ENCODE results near the gene BTBD8.
"Not testable (repeated sequence)": the region's sequence is repeated elsewhere in the genome, so short reads cannot be mapped to it uniquely, and the experiment has no call there.

Gene BTBD8

GRCh38 chr1:92080128-92080985 lies at the start of gene BTBD8:
Gene BTBD8, plus strand, starts transcription at chr1:92080345. Its CDS starts 227 bp downstream, at chr1:92080572.
- DNase-seq: peak; percentile 90

GRCh38 chr1:92030656-92031107 lies 49.5 kb upstream of the BTBD8 start:
- DNase-seq: no peak

- DNase-seq: peak; percentile 33
These were observed 48.6 kb upstream of the BTBD8 start for GRCh38 chr1:92031281-92032110.

GRCh38 chr1:92037400-92037799 lies 42.7 kb upstream of the BTBD8 start:
- peak; percentile 65 for DNase-seq

DNA sequence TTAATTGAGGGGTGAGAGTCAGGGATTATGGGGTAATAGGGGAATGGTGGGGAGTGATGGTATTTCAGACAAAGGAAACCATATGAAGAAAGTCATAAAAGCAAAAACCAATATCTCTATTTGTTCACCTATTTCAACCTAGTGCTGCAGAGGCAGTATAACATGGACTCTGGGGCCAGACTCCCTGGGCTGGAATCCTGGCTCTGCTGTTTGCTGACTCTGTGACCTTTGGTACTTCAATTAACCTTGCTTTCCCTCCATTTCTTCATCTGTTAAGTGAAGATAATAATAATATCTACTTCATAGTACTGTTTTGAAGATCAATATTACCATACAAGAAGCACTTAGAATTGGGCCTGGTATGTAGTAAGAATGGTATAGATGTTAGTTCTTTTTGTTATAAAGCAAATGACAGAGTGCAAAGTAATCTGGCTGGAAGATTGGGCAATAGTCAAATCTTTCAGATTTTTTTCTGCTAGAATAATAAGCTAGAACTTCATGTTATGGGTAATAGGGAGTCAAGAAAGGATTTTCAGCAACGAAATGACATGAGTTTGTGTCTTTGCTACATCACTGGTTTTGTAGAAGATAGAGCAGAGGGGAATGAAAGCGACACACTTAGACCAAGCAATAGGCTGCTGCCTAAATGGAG lies 41.3 kb upstream of the BTBD8 start:
- no peak for DNase-seq

- DNase-seq: no peak
These were observed 39.2 kb upstream of the BTBD8 start for GRCh38 chr1:92040971-92041370.

DNA sequence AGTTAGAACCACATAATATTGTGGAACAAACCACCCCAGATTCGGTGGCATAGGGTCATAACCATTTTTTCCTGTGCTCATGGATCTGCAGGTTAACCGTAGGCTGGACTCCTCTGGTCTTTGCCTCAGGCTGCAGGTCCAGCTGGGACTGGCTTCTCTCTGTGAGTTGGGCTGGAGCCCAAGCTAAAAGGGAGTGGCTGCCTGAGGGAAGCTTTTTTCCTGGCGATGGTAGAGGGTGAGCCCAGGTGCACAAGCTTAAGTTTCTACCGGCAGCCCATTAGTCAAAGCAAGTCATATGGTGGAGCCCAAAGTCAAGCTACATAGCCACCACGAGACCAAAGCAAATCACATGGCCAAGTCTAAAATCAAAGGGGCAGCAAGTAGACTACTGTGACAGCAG lies 36.5 kb upstream of the BTBD8 start:
- no peak for DNase-seq

GRCh38 chr1:92045766-92046495 lies 34.2 kb upstream of the BTBD8 start:
- peak; percentile 88 for DNase-seq

- no peak for DNase-seq
These were observed 28.2 kb upstream of the BTBD8 start for GRCh38 chr1:92051948-92052347.

- no peak for DNase-seq
These were observed 15.1 kb upstream of the BTBD8 start for GRCh38 chr1:92065042-92065441.

DNA sequence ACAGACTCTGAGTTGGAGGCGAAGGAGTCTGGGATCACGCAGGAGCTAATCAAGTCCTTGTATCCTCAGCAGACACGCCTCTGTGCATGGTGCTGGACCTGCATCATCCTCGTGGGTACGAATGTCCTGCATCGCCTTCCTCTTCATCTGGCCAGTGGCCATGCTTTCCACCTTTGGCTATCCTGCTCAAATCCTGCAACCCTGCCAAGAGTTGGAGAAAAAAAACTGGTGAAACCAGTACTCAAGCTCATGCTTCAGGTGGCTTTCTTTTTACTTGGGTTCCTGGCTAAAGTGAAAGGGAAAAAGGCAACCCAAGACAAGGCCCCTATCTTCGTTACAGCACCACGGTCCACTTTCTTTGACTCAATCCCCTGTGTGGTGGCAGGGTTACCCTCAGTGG lies 13.8 kb upstream of the BTBD8 start:
- DNase-seq: no peak

GRCh38 chr1:92070892-92071291 lies 9.3 kb upstream of the BTBD8 start:
- DNase-seq: no peak

- not testable (repeated sequence) for DNase-seq
These were observed 5.7 kb upstream of the BTBD8 start for GRCh38 chr1:92074446-92074845.

- no peak for DNase-seq
These were observed 4.8 kb upstream of the BTBD8 start, which contains the start of gene SETSIP for GRCh38 chr1:92075311-92075710. Gene SETSIP, minus strand, starts transcription at chr1:92075411. Its CDS starts 0 bp downstream, at chr1:92075411.

DNA sequence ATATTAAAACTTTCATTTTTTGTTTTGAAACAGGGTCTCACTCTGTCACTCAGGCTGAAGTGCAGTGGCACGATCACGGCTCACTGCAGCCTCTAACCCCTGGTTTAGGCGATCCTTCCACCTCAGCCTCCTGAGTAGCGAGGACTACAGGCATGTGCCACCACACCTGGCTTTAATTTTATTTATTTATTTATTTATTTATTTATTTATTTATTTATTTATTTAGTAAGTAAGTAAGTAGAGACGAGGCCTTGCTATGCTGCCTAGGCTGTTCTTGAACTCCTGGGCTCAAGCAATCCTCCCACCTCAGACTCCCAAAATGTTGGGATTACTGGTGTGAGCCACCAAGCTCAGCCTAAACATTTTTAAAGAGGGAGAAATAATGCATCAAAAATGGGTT lies 3.8 kb upstream of the BTBD8 start:
- DNase-seq: no peak

GRCh38 chr1:92078077-92078476 lies 2.1 kb upstream of the BTBD8 start:
- DNase-seq: not testable (repeated sequence)

GRCh38 chr1:92079441-92079840 lies 704 bp upstream of the BTBD8 start:
- DNase-seq: no peak

GRCh38 chr1:92081031-92081430 lies 886 bp downstream of the BTBD8 start:
- peak; percentile 20 for DNase-seq

DNA sequence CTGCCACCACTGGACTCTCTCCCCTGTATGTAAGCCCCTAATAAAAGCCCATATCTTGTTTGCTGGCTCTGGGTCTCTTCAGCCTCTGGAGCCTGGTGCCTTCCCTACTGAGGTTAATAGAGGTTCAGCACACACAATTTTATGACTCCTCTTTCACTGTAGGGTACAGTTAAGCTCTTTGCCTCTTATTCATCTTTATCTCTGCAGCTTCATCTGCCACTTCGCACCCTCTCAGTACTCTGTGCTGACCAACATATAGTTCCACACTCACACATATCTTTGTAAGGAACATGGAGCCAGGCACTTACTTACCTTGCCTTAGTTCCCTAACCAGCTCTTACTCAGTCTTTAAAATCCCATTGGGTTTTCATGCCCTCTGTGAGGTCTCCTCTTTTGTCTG lies 4.5 kb downstream of the BTBD8 start:
- no peak for DNase-seq

DNA sequence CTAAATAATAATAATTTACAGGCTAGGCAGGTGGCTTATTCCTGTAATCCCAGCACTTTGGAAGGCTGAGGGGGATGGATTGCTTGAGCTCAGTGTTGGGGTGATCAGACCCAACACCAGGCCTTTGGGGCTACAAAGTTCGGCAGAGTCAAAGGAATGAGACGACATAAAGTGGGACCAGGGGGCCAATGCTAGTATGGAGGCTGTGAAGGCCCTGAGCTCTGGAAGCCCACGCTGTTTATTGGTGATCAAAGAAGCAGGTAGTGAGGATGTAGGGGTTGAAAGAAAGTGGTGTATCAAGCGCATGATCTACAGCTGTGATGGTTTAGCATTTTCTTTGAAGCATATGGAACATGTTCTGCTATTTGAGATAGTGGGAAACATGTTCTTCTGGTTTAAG lies 5.6 kb downstream of the BTBD8 start:
- DNase-seq: peak; percentile 8

DNA sequence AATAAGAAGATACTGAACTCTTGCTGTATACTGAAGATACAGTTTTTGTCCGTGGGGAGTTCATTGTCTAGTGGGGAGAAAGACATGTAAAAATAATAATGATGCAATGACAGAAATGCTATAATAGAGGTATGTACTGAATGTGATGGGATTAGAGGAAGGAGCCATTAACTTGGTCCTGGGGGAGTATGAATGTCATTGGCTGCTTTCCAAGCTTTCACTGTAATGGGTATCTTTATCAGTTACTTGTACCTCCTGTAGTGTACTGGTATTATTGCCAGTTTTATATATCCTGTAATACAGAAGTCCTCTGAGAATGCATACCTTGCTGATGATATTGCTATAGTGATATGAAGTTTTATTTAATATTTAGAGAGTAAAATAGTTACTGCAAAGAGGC lies 7.4 kb downstream of the BTBD8 start:
- peak; percentile 9 for DNase-seq

GRCh38 chr1:92091625-92092024 lies 11.5 kb downstream of the BTBD8 start:
- DNase-seq: no peak
